Neural progenitor cell (in vitro differentiated cells): ENCODE data around the gene LMLN. TPM values are rescaled to one million over a fixed set of nuclear protein-coding genes. Genes with fewer than 3 reads are reported as not detected.

Experiments
- DNase-seq: peaks from one replicate; pipeline ENCODE4 v3.0.0-alpha.2; 2016; ENCODE audit warnings: low spot score
- H2AFZ ChIP-seq: fragments of 200-600 bp; sonication (generic); replicated peaks from 2 replicates; pipeline ENCODE4 v1.6.1; 2016; ENCODE audit warnings: antibody characterized with exemption
- H3F3A ChIP-seq: fragments of 200-600 bp; sonication (generic); 2 replicates; pipeline ENCODE4 v1.6.1; 2016; ENCODE audit warnings: antibody characterized with exemption, low read depth
- H3K27ac ChIP-seq: fragments of 200-600 bp; sonication (generic); 2 replicates; pipeline ENCODE4 v1.5.1; 2016; ENCODE audit warnings: mild to moderate bottlenecking
- H3K27me3 ChIP-seq: fragments of 200-600 bp; sonication (generic); 2 replicates; pipeline ENCODE4 v1.6.1; 2016; ENCODE audit warnings: mild to moderate bottlenecking, moderate library complexity
- H3K36me3 ChIP-seq: fragments of 200-600 bp; sonication (generic); 2 replicates; pipeline ENCODE4 v1.5.1; 2016
- H3K4me1 ChIP-seq: fragments of 200-600 bp; sonication (generic); 2 replicates; pipeline ENCODE4 v1.6.1; 2016; ENCODE audit warnings: mixed run types
- H3K4me2 ChIP-seq: fragments of 200-600 bp; sonication (generic); 2 replicates; pipeline ENCODE4 v1.6.1; 2016
- H3K4me3 ChIP-seq: fragments of 200-600 bp; sonication (generic); 2 replicates; pipeline ENCODE4 v1.5.1; 2016
- H3K79me2 ChIP-seq: fragments of 200-600 bp; sonication (generic); 2 replicates; pipeline ENCODE4 v1.6.1; 2016; ENCODE audit warnings: low read depth
- H3K9ac ChIP-seq: fragments of 200-600 bp; sonication (generic); 2 replicates; pipeline ENCODE4 v1.6.1; 2016
- H3K9me3 ChIP-seq: fragments of 200-600 bp; sonication (generic); 2 replicates; pipeline ENCODE4 v1.5.1; 2016; ENCODE audit warnings: low read depth
- H4K20me1 ChIP-seq: fragments of 200-600 bp; sonication (generic); 2 replicates; pipeline ENCODE4 v1.6.1; 2016; ENCODE audit warnings: low read depth
- H3K27ac Mint-ChIP-seq: 3 replicates; pipeline ENCODE4 v1.8.0; 2021; ENCODE audit warnings: mixed read lengths
- H3K27me3 Mint-ChIP-seq: 2 replicates; pipeline ENCODE4 v1.8.0; 2022; ENCODE audit warnings: low read depth, mild to moderate bottlenecking, inconsistent platforms, moderate library complexity, mixed read lengths; ENCODE audit not compliant: insufficient read depth
- H3K36me3 Mint-ChIP-seq: 3 replicates; pipeline ENCODE4 v1.8.0; 2021; ENCODE audit warnings: mixed read lengths
- H3K4me1 Mint-ChIP-seq: 3 replicates; pipeline ENCODE4 v1.8.0; 2021; ENCODE audit warnings: mixed read lengths
- H3K4me3 Mint-ChIP-seq: 3 replicates; pipeline ENCODE4 v1.8.0; 2021; ENCODE audit warnings: mild to moderate bottlenecking, moderate library complexity, mixed read lengths
- H3K9me3 Mint-ChIP-seq: 3 replicates; pipeline ENCODE4 v1.8.0; 2020; ENCODE audit warnings: mixed read lengths
- CTCF ChIP-seq: fragments of 200-600 bp; sonication (generic); IDR thresholded peaks from 2 replicates; pipeline ENCODE4 v1.5.1; 2017; ENCODE audit warnings: antibody characterized with exemption, mild to moderate bottlenecking
- EZH2 ChIP-seq: fragments of 200-600 bp; sonication (generic); IDR thresholded peaks from 2 replicates; pipeline ENCODE4 v1.6.1; 2017; ENCODE audit warnings: antibody characterized with exemption, mild to moderate bottlenecking, moderate library complexity
- EZH2phosphoT487 ChIP-seq: fragments of 200-600 bp; sonication (generic); IDR thresholded peaks from 2 replicates; pipeline ENCODE4 v1.6.1; 2017; ENCODE audit warnings: antibody characterized with exemption
- total RNA-seq: library from RNA; depleted of rRNA; stranded (reverse); fragments of >200 nt; gene quantifications from 2 replicates; pipeline ENCODE4 v1.2.3, GENCODE V29; 2015; ENCODE audit warnings: low replicate concordance

LMLN gene
- total RNA-seq, 1 donor from 2014 or later: 11.2 TPM

GRCh38 chr3:198028718-198029117, 68.7 kb downstream of the LMLN start:
- Histone ChIP-seq H3K4me2 (no peak overlapping the region), H3K27me3 (no peaks in the 10 kb centered on the region), H3K9ac (no peak overlapping the region), H3K4me3 (no peak overlapping the region), H3K4me1 (peaks cover 11% of the 10 kb centered on the region), H4K20me1 (no peaks in the 10 kb centered on the region), H3K27ac (no peak overlapping the region), H3K79me2 (no peaks in the 10 kb centered on the region), H2AFZ (no peak overlapping the region), H3K9me3 (no peaks in the 10 kb centered on the region), H3K36me3 (no peaks in the 10 kb centered on the region), H3F3A (peaks cover 3% of the 10 kb centered on the region)
- Mint-ChIP-seq H3K9me3 (no peaks in the 10 kb centered on the region), H3K27ac (no peak overlapping the region), H3K36me3 (peaks cover 4% of the 10 kb centered on the region), H3K27me3 (no peaks in the 10 kb centered on the region), H3K4me1 (peaks cover 34% of the 10 kb centered on the region), H3K4me3 (no peak overlapping the region)
- TF ChIP-seq EZH2phosphoT487: no peak
- no peak for TF ChIP-seq EZH2
- no peak for DNase-seq

GRCh38 chr3:198030125-198030524, 70.1 kb downstream of the LMLN start:
- H3K4me3 Mint-ChIP-seq: no peak overlapping the region
- TF ChIP-seq EZH2phosphoT487: no peak
- TF ChIP-seq EZH2: no peak
- no peak for TF ChIP-seq CTCF
- H3K27me3 Mint-ChIP-seq: no peaks in the 10 kb centered on the region

DNA sequence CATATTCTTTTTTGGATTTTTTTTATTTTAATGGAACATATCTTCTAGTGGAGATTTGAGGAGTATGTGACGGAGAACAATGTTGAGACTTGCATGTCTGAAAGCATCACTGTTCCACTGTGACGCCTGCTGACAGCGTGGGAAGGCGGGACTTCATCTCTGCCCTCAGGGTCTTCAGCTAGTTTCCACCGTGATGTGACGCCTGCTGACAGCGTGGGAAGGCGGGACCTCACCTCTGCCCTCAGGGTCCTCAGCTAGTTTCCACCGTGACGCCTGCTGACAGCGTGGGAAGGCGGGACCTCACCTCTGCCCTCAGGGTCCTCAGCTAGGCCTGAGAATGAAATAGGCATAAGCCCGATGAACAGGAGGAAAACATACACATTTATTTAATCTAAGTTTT, 70.7 kb downstream of the LMLN start:
- H3K4me1 ChIP-seq: peaks cover 10% of the 10 kb centered on the region
- H3K79me2 ChIP-seq: no peaks in the 10 kb centered on the region
- no peak overlapping the region for H3K9ac ChIP-seq
- H3K4me2 ChIP-seq: no peak overlapping the region
- H3K9me3 Mint-ChIP-seq: no peaks in the 10 kb centered on the region
- H3K4me3 ChIP-seq: no peak overlapping the region
- H3K4me3 Mint-ChIP-seq: no peak overlapping the region
- H3K27ac Mint-ChIP-seq: peak overlapping the region; percentile 61
- TF ChIP-seq CTCF (no peak), EZH2 (no peak), EZH2phosphoT487 (no peak)
- H3K4me1 Mint-ChIP-seq: peaks cover 34% of the 10 kb centered on the region
- H3K27ac ChIP-seq: no peak overlapping the region
- peaks cover 4% of the 10 kb centered on the region for H3K36me3 Mint-ChIP-seq
- H4K20me1 ChIP-seq: no peaks in the 10 kb centered on the region
- H3K27me3 Mint-ChIP-seq: no peaks in the 10 kb centered on the region
- no peaks in the 10 kb centered on the region for H3K27me3 ChIP-seq
- no peaks in the 10 kb centered on the region for H3F3A ChIP-seq
- no peaks in the 10 kb centered on the region for H3K9me3 ChIP-seq
- no peaks in the 10 kb centered on the region for H3K36me3 ChIP-seq
- DNase-seq: no peak
- no peak overlapping the region for H2AFZ ChIP-seq

More at GRCh38 chr3:198030125-198030524, 70.1 kb downstream of the LMLN start:
- Mint-ChIP-seq H3K9me3 (no peaks in the 10 kb centered on the region), H3K27ac (no peak overlapping the region), H3K4me1 (peaks cover 34% of the 10 kb centered on the region), H3K36me3 (peaks cover 4% of the 10 kb centered on the region)
- Histone ChIP-seq H3K9me3 (no peaks in the 10 kb centered on the region), H3K79me2 (no peaks in the 10 kb centered on the region), H4K20me1 (no peaks in the 10 kb centered on the region), H2AFZ (no peak overlapping the region), H3K36me3 (no peaks in the 10 kb centered on the region), H3K27ac (no peak overlapping the region), H3K27me3 (no peaks in the 10 kb centered on the region), H3K4me2 (no peak overlapping the region), H3K4me3 (no peak overlapping the region), H3K9ac (no peak overlapping the region), H3F3A (no peaks in the 10 kb centered on the region), H3K4me1 (peaks cover 10% of the 10 kb centered on the region)
- no peak for DNase-seq

DNA sequence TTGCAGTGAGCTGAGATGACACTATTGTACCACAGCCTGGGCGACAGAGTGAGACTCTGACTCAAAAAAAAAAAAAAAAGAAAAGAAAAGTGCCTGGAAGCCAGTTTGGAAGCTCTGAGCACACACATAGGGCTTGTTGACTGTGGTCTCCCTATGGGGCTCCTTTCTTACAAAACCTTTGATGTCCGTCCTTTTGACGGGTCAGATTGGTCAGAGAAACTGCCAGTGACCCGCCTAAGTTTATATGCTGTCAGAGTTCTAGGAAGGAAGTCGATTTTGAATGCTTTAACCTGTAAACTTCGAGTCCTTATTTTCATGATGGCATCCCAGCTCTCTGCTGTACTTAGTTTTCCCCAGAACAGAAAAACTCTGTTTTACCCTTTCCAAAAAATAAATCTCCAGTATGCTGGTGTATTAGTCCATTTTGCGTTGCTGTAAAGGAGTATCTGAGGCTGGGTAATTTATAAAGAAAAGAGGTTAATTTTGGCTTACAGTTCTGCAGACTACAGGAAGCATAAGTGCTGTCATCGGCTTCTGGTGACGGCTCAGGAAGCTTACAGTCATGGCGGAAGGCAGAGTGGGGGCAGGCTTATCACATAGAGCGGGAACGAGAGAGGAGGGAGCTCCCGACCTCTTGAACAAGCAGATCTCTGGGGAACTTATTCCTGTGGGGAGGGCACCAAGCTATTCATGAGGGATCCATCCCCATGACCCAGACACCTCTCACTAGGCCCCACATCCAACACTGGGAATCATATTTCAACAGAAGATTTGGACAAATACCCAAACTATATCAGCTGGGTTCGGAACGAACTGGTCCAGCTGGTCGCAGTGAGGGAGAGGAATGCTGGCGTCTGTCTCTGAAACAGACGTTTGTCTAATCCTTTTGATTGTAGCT, 72.3 kb downstream of the LMLN start:
- H4K20me1 ChIP-seq: no peaks in the 10 kb centered on the region
- no peaks in the 10 kb centered on the region for H3F3A ChIP-seq
- H3K4me2 ChIP-seq: no peak overlapping the region
- H2AFZ ChIP-seq: no peak overlapping the region
- no peaks in the 10 kb centered on the region for H3K79me2 ChIP-seq
- no peaks in the 10 kb centered on the region for H3K9me3 ChIP-seq
- Mint-ChIP-seq H3K4me3 (no peak overlapping the region), H3K36me3 (peaks cover 4% of the 10 kb centered on the region), H3K27me3 (peaks cover 3% of the 10 kb centered on the region), H3K27ac (peak overlapping the region; percentile 33), H3K9me3 (no peaks in the 10 kb centered on the region), H3K4me1 (peaks cover 34% of the 10 kb centered on the region)
- no peak overlapping the region for H3K4me3 ChIP-seq
- TF ChIP-seq EZH2 (no peak), EZH2phosphoT487 (no peak), CTCF (no peak)
- no peak overlapping the region for H3K9ac ChIP-seq
- no peak for DNase-seq
- no peak overlapping the region for H3K27ac ChIP-seq
- H3K4me1 ChIP-seq: peaks cover 1% of the 10 kb centered on the region
- H3K27me3 ChIP-seq: no peaks in the 10 kb centered on the region
- H3K36me3 ChIP-seq: no peaks in the 10 kb centered on the region
